Neural cell (in vitro differentiated cells): ENCODE results near the gene PFKL.

Experiments
- EP300 ChIP-seq: fragments of 450-650 bp; conservative IDR thresholded peaks from 2 replicates; pipeline ENCODE4 v1.6.1; 2014; ENCODE audit warnings: antibody characterized with exemption, mild to moderate bottlenecking, moderate library complexity; ENCODE audit not compliant: poor library complexity, severe bottlenecking
- EZH2 ChIP-seq: fragments of 200-600, 300-800 bp; shearing (Covaris generic), sonication (generic); IDR thresholded peaks from 2 replicates; pipeline ENCODE4 v1.6.1; 2014; ENCODE audit warnings: antibody characterized with exemption, low read length, borderline replicate concordance, mild to moderate bottlenecking; ENCODE audit not compliant: insufficient read depth, poor library complexity, severe bottlenecking
- MXI1 ChIP-seq: fragments of 450-650 bp; conservative IDR thresholded peaks from 2 replicates; pipeline ENCODE4 v1.6.1; 2014; ENCODE audit warnings: antibody characterized with exemption, mild to moderate bottlenecking; ENCODE audit not compliant: poor library complexity, severe bottlenecking
- POLR2AphosphoS5 ChIP-seq: IDR thresholded peaks from 2 replicates; pipeline ENCODE4 v1.6.1; 2012
- RAD21 ChIP-seq: fragments of 450-650 bp; conservative IDR thresholded peaks from 2 replicates; pipeline ENCODE4 v1.6.1; 2014; ENCODE audit warnings: antibody characterized with exemption, mild to moderate bottlenecking, moderate library complexity
- TAF1 ChIP-seq: IDR thresholded peaks from 2 replicates; pipeline ENCODE4 v1.6.1; 2012; ENCODE audit warnings: low read depth
- TF ChIP-seq, protein P1 (sequence below): IDR thresholded peaks from 2 replicates; pipeline ENCODE4 v1.6.1; 2012; ENCODE audit warnings: borderline replicate concordance
- TF ChIP-seq, protein P2 (sequence below): fragments of 450-650 bp; IDR thresholded peaks from 2 replicates; pipeline ENCODE4 v1.5.1; 2014; ENCODE audit warnings: antibody characterized with exemption, mild to moderate bottlenecking, moderate library complexity; ENCODE audit not compliant: poor library complexity, severe bottlenecking

DNA sequence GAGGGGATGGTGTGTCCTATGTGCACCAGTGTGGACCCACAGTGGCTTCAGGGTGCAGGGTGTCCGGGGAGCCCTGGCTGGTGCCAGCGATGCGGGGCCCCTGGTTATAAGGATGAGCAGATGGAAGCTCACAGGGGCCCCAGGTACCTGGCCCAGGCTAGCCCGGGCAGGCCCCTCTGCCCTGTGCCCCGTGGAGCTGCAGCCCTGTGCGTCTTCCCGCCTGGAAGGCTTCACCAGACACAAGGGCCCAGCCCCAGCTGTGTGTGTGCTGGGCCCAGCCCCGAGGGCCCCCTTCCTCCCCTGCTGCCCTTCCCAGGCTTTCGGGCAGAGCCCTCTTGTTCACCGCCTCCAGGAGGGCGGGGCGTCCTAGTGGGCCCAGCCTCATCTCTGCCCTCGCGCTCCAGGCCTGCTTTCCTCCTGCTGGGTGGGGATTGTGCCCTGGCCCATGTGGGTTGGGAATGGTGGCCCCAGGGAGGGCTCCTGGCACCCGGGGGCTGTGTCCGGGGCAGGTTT is 15.9 kb downstream of the PFKL start:
- TF ChIP-seq, protein P1, sequence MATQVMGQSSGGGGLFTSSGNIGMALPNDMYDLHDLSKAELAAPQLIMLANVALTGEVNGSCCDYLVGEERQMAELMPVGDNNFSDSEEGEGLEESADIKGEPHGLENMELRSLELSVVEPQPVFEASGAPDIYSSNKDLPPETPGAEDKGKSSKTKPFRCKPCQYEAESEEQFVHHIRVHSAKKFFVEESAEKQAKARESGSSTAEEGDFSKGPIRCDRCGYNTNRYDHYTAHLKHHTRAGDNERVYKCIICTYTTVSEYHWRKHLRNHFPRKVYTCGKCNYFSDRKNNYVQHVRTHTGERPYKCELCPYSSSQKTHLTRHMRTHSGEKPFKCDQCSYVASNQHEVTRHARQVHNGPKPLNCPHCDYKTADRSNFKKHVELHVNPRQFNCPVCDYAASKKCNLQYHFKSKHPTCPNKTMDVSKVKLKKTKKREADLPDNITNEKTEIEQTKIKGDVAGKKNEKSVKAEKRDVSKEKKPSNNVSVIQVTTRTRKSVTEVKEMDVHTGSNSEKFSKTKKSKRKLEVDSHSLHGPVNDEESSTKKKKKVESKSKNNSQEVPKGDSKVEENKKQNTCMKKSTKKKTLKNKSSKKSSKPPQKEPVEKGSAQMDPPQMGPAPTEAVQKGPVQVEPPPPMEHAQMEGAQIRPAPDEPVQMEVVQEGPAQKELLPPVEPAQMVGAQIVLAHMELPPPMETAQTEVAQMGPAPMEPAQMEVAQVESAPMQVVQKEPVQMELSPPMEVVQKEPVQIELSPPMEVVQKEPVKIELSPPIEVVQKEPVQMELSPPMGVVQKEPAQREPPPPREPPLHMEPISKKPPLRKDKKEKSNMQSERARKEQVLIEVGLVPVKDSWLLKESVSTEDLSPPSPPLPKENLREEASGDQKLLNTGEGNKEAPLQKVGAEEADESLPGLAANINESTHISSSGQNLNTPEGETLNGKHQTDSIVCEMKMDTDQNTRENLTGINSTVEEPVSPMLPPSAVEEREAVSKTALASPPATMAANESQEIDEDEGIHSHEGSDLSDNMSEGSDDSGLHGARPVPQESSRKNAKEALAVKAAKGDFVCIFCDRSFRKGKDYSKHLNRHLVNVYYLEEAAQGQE, result no peak
- TF ChIP-seq, protein P2, sequence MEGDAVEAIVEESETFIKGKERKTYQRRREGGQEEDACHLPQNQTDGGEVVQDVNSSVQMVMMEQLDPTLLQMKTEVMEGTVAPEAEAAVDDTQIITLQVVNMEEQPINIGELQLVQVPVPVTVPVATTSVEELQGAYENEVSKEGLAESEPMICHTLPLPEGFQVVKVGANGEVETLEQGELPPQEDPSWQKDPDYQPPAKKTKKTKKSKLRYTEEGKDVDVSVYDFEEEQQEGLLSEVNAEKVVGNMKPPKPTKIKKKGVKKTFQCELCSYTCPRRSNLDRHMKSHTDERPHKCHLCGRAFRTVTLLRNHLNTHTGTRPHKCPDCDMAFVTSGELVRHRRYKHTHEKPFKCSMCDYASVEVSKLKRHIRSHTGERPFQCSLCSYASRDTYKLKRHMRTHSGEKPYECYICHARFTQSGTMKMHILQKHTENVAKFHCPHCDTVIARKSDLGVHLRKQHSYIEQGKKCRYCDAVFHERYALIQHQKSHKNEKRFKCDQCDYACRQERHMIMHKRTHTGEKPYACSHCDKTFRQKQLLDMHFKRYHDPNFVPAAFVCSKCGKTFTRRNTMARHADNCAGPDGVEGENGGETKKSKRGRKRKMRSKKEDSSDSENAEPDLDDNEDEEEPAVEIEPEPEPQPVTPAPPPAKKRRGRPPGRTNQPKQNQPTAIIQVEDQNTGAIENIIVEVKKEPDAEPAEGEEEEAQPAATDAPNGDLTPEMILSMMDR, result no peak
- TF ChIP-seq POLR2AphosphoS5 (no peak), EZH2 (no peak), RAD21 (no peak), TAF1 (no peak), MXI1 (no peak), EP300 (no peak)
